HepG2 (cell line): Measurements from ENCODE around the gene FERMT2. TPM values are rescaled to one million over a fixed set of nuclear protein-coding genes. Genes with fewer than 3 reads are reported as not detected.

Source experiments
- BORCS8-MEF2B ChIP-seq: sonication (generic); formaldehyde crosslinking; IDR thresholded peaks from 2 replicates; pipeline ENCODE4 v1.8.0; 2022; ENCODE audit warnings: mild to moderate bottlenecking, missing genetic modification reagents
- DR1 ChIP-seq: sonication (generic); formaldehyde crosslinking; IDR thresholded peaks from 2 replicates; pipeline ENCODE4 v1.8.0; 2021; ENCODE audit warnings: mild to moderate bottlenecking, missing genetic modification reagents, inconsistent platforms
- HNRNPK ChIP-seq: fragments of 200-400 bp; formaldehyde crosslinking; IDR thresholded peaks from 2 replicates; pipeline ENCODE4 v1.6.1; 2018; ENCODE audit warnings: low read length, low read depth, moderate library complexity, mild to moderate bottlenecking; ENCODE audit not compliant: poor library complexity, severe bottlenecking
- ONECUT2 ChIP-seq: sonication (generic); formaldehyde crosslinking; IDR thresholded peaks from 2 replicates; pipeline ENCODE4 v1.4.0; 2020; ENCODE audit warnings: missing genetic modification reagents
- POGK ChIP-seq: sonication (generic); formaldehyde crosslinking; conservative IDR thresholded peaks from 2 replicates; pipeline ENCODE4 v1.8.0; 2022; ENCODE audit warnings: mild to moderate bottlenecking, moderate library complexity, missing genetic modification reagents
- POGZ ChIP-seq: sonication (generic); formaldehyde crosslinking; IDR thresholded peaks from 2 replicates; pipeline ENCODE4 v1.4.0; 2020; ENCODE audit warnings: mild to moderate bottlenecking, missing genetic modification reagents
- SKI ChIP-seq: fragments of 450-650 bp; IDR thresholded peaks from one replicate; pipeline ENCODE4 v1.6.1; 2018; ENCODE audit warnings: mild to moderate bottlenecking; ENCODE audit not compliant: partially characterized antibody
- ZFP62 ChIP-seq: sonication (generic); formaldehyde crosslinking; IDR thresholded peaks from 2 replicates; pipeline ENCODE4 v1.4.0; 2020; ENCODE audit warnings: missing genetic modification reagents
- ZNF263 ChIP-seq: sonication (generic); formaldehyde crosslinking; IDR thresholded peaks from 2 replicates; pipeline ENCODE4 v1.4.0; 2020; ENCODE audit warnings: missing genetic modification reagents
- ZNF589 ChIP-seq: sonication (generic); formaldehyde crosslinking; conservative IDR thresholded peaks from 2 replicates; pipeline ENCODE4 v1.8.0; 2022; ENCODE audit warnings: mild to moderate bottlenecking, moderate library complexity, missing genetic modification reagents
- ZNF660 ChIP-seq: sonication (generic); formaldehyde crosslinking; IDR thresholded peaks from 2 replicates; pipeline ENCODE4 v1.5.1; 2020; ENCODE audit warnings: mild to moderate bottlenecking, low read depth, missing genetic modification reagents, borderline replicate concordance
- polyA plus RNA-seq, 8 experiments: library from polyadenylated mRNA; depleted of rRNA in 3 of 8; stranded (reverse) in 7 of 8; unstranded in 1 of 8; fragments of >200 nt; fragmentation: Illumina TruSeq in 4 of 8; extraction: Trizol in 4 of 8; gene quantifications; 2 replicates each; pipeline versions ENCODE4 v1.2.1 to v1.2.3, GENCODE V29; 2011 to 2016; ENCODE audit warnings: low read depth in 4 of 8, missing spikeins in 1 of 8, mixed read lengths in 1 of 8; ENCODE audit not compliant: insufficient read depth in 1 of 8
- total RNA-seq, 5 experiments: library from RNA; depleted of rRNA; stranded (reverse); fragments of >200 nt; fragmentation: Illumina TruSeq; extraction: Trizol; gene quantifications; 2 replicates each; pipeline ENCODE4 v1.2.3, GENCODE V29; 2016; ENCODE audit warnings: low read depth in 1 of 5
- TF ChIP-seq, protein P1 (sequence below): sonication (generic); formaldehyde crosslinking; IDR thresholded peaks from 2 replicates; pipeline ENCODE4 v1.5.0; 2020; ENCODE audit warnings: mild to moderate bottlenecking, missing genetic modification reagents, borderline replicate concordance
- TF ChIP-seq, protein P2 (sequence below): sonication (generic); formaldehyde crosslinking; IDR thresholded peaks from 2 replicates; pipeline ENCODE4 v1.8.1; 2022; ENCODE audit warnings: low read depth, mild to moderate bottlenecking, missing genetic modification reagents
- TF ChIP-seq, protein P3 (sequence below), 2 experiments: IDR thresholded peaks; 2 replicates each; pipeline ENCODE4 v1.6.1; 2011 to 2012; ENCODE audit warnings: low read length in 2 of 2, borderline replicate concordance in 1 of 2, low read depth in 1 of 2, mild to moderate bottlenecking in 1 of 2, moderate library complexity in 1 of 2

The FERMT2 gene
- total and polyA plus RNA-seq, 2 of the 13 experiments (the other 11 are each of a cell fraction or from before 2014, with no cell fraction given) = 36.2 to 60.4 TPM

DNA sequence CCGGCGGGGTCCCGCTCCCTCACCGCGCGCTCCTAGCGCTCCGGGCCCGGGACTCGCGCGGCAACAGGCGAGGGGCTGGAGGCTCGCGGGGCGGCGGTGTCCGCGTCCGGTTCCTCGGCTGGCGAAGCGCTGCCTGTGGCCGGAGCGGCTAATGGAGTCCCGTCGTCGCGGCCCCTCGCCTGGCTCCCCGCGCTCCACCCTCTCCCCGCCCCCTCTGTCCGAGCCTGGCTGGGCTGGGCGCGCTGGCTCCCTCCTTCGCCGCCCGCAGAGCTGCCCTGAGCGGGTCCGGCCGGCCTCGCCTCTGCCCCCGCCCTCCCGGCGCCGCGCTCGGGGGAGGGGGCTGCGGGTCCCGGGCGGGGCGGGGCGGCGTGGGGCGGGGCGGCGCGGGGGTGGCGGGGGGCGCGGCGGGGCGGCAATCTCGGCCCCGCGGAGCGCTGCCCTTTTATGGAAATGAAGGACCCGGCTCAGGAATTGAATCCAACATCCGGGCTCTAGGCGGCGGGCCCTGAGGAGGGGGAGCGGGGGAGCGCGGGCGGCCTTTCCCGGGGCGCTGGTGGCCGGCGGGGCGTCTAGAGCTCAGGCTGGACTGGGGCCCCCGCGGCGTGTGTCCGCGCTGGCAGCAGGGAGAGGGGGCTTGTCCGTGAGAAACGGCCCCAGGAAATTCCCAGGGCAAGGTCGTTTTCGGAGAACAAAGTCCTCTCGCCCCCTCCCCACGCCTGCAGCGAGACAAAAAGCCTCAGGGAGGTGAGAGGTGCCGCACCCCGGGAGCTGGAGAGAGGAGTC lies at the start of gene FERMT2 (continued):
- TF ChIP-seq, protein P1, sequence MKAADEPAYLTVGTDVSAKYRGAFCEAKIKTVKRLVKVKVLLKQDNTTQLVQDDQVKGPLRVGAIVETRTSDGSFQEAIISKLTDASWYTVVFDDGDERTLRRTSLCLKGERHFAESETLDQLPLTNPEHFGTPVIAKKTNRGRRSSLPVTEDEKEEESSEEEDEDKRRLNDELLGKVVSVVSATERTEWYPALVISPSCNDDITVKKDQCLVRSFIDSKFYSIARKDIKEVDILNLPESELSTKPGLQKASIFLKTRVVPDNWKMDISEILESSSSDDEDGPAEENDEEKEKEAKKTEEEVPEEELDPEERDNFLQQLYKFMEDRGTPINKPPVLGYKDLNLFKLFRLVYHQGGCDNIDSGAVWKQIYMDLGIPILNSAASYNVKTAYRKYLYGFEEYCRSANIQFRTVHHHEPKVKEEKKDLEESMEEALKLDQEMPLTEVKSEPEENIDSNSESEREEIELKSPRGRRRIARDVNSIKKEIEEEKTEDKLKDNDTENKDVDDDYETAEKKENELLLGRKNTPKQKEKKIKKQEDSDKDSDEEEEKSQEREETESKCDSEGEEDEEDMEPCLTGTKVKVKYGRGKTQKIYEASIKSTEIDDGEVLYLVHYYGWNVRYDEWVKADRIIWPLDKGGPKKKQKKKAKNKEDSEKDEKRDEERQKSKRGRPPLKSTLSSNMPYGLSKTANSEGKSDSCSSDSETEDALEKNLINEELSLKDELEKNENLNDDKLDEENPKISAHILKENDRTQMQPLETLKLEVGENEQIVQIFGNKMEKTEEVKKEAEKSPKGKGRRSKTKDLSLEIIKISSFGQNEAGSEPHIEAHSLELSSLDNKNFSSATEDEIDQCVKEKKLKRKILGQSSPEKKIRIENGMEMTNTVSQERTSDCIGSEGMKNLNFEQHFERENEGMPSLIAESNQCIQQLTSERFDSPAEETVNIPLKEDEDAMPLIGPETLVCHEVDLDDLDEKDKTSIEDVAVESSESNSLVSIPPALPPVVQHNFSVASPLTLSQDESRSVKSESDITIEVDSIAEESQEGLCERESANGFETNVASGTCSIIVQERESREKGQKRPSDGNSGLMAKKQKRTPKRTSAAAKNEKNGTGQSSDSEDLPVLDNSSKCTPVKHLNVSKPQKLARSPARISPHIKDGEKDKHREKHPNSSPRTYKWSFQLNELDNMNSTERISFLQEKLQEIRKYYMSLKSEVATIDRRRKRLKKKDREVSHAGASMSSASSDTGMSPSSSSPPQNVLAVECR = peak; percentile 66; the same call in 1 of the 2 replicates
- no peak for TF ChIP-seq SKI
- TF ChIP-seq POGZ (CRISPR knock-in tag) = no peak
- TF ChIP-seq, protein P2, sequence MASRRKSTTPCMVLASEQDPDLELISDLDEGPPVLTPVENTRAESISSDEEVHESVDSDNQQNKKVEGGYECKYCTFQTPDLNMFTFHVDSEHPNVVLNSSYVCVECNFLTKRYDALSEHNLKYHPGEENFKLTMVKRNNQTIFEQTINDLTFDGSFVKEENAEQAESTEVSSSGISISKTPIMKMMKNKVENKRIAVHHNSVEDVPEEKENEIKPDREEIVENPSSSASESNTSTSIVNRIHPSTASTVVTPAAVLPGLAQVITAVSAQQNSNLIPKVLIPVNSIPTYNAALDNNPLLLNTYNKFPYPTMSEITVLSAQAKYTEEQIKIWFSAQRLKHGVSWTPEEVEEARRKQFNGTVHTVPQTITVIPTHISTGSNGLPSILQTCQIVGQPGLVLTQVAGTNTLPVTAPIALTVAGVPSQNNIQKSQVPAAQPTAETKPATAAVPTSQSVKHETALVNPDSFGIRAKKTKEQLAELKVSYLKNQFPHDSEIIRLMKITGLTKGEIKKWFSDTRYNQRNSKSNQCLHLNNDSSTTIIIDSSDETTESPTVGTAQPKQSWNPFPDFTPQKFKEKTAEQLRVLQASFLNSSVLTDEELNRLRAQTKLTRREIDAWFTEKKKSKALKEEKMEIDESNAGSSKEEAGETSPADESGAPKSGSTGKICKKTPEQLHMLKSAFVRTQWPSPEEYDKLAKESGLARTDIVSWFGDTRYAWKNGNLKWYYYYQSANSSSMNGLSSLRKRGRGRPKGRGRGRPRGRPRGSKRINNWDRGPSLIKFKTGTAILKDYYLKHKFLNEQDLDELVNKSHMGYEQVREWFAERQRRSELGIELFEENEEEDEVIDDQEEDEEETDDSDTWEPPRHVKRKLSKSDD = no peak; the same call in 1 of the 2 replicates
- TF ChIP-seq ZFP62 = no peak
- peak; percentile 45; the same call in 1 of the 2 replicates for TF ChIP-seq POGK (CRISPR knock-in tag)
- 0 out of 2 replicates have a peak, but pooled peaks have one; percentile 9 for TF ChIP-seq BORCS8-MEF2B (CRISPR knock-in tag)
- TF ChIP-seq HNRNPK = peak; percentile 81
- TF ChIP-seq, protein P3, sequence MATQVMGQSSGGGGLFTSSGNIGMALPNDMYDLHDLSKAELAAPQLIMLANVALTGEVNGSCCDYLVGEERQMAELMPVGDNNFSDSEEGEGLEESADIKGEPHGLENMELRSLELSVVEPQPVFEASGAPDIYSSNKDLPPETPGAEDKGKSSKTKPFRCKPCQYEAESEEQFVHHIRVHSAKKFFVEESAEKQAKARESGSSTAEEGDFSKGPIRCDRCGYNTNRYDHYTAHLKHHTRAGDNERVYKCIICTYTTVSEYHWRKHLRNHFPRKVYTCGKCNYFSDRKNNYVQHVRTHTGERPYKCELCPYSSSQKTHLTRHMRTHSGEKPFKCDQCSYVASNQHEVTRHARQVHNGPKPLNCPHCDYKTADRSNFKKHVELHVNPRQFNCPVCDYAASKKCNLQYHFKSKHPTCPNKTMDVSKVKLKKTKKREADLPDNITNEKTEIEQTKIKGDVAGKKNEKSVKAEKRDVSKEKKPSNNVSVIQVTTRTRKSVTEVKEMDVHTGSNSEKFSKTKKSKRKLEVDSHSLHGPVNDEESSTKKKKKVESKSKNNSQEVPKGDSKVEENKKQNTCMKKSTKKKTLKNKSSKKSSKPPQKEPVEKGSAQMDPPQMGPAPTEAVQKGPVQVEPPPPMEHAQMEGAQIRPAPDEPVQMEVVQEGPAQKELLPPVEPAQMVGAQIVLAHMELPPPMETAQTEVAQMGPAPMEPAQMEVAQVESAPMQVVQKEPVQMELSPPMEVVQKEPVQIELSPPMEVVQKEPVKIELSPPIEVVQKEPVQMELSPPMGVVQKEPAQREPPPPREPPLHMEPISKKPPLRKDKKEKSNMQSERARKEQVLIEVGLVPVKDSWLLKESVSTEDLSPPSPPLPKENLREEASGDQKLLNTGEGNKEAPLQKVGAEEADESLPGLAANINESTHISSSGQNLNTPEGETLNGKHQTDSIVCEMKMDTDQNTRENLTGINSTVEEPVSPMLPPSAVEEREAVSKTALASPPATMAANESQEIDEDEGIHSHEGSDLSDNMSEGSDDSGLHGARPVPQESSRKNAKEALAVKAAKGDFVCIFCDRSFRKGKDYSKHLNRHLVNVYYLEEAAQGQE (IDR thresholded peaks at IDR 0.05; ENCODE audit: borderline replicate concordance in 1 of 2, low read depth in 1 of 2, low read length in 2 of 2) = no peak; a peak in 1 of 4 replicates
- no peak for TF ChIP-seq ZNF660 (CRISPR knock-in tag)
- TF ChIP-seq ONECUT2 (CRISPR knock-in tag) = no peak
- TF ChIP-seq DR1 = peak; percentile 43; the same call in 1 of the 2 replicates
- TF ChIP-seq ZNF263 (CRISPR knock-in tag) = 0 out of 2 replicates have a peak, but pooled peaks have one; percentile 9
- no peak for TF ChIP-seq ZNF589
